ENCODE measurements around the gene TFDP2.

GRCh38 chr3:142013993-142014392 is 135.4 kb downstream of the TFDP2 start:
- TF ChIP-seq, protein P1, sequence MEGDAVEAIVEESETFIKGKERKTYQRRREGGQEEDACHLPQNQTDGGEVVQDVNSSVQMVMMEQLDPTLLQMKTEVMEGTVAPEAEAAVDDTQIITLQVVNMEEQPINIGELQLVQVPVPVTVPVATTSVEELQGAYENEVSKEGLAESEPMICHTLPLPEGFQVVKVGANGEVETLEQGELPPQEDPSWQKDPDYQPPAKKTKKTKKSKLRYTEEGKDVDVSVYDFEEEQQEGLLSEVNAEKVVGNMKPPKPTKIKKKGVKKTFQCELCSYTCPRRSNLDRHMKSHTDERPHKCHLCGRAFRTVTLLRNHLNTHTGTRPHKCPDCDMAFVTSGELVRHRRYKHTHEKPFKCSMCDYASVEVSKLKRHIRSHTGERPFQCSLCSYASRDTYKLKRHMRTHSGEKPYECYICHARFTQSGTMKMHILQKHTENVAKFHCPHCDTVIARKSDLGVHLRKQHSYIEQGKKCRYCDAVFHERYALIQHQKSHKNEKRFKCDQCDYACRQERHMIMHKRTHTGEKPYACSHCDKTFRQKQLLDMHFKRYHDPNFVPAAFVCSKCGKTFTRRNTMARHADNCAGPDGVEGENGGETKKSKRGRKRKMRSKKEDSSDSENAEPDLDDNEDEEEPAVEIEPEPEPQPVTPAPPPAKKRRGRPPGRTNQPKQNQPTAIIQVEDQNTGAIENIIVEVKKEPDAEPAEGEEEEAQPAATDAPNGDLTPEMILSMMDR (IDR thresholded peaks at IDR 0.05), result no peak
- TF ChIP-seq POLR2A (IDR thresholded peaks at IDR 0.05; ENCODE audit: low read depth) (no peak), POLR2AphosphoS5 (IDR thresholded peaks at IDR 0.05) (no peak)

Measured in esophagus muscularis mucosa (tissue), 3 donors.